Activated CD4-positive, alpha-beta T cell treated with anti-CD3 and anti-CD28 coated beads for 36 hours (primary cell): Measurements from ENCODE around the gene XYLT2. TPM values are rescaled to one million over a fixed set of nuclear protein-coding genes. Genes with fewer than 3 reads are reported as not detected.

Experiments
- ATAC-seq: fragments of 200-7000 bp; cut with Tn5 transposase; one replicate; pipeline ENCODE4 v1.10.0; 2021; ENCODE audit warnings: mild to moderate bottlenecking, moderate library complexity
- CTCF ChIA-PET: fragments of 350-600 bp; sonication (Branson Sonifier 250); formaldehyde crosslinking; loops from one replicate; lab custom pipeline; 2021; ENCODE audit warnings: antibody characterized with exemption; lab: Charles Lee
- POLR2A ChIA-PET: fragments of 350-600 bp; sonication (Branson Sonifier 250); formaldehyde crosslinking; loops from one replicate; lab custom pipeline; 2021; ENCODE audit warnings: antibody characterized with exemption, inconsistent platforms; lab: Charles Lee
- DNase-seq: peaks from one replicate; pipeline ENCODE4 v3.0.0-alpha.2; 2020
- H3K27ac Mint-ChIP-seq: one replicate; pipeline ENCODE4 v1.8.0; 2021; ENCODE audit warnings: mixed read lengths
- H3K27me3 Mint-ChIP-seq: one replicate; pipeline ENCODE4 v1.8.0; 2021; ENCODE audit warnings: mixed read lengths
- H3K36me3 Mint-ChIP-seq: one replicate; pipeline ENCODE4 v1.8.0; 2021; ENCODE audit warnings: low read depth, mixed read lengths
- H3K4me1 Mint-ChIP-seq: one replicate; pipeline ENCODE4 v1.8.0; 2021; ENCODE audit warnings: mixed read lengths
- H3K4me3 Mint-ChIP-seq: one replicate; pipeline ENCODE4 v1.8.0; 2021; ENCODE audit warnings: mild to moderate bottlenecking, moderate library complexity, mixed read lengths
- H3K9me3 Mint-ChIP-seq: one replicate; pipeline ENCODE4 v1.8.0; 2021; ENCODE audit warnings: low read depth, mixed read lengths
- intact Hi-C, 2 experiments: fragments of 100-400 bp; cut with DNase I in 1 of 2; cut with micrococcal nuclease in 1 of 2; formaldehyde crosslinking; loops; one replicate each; pipeline versions ENCODE4 v1.14.2 to v1.15.1; 2022 to 2024; cut with DNase I, micrococcal nuclease
- total RNA-seq, 2 experiments: library from RNA; stranded (reverse); gene quantifications; one replicate each; pipeline ENCODE4 v1.2.3, GENCODE V29; 2021

Gene XYLT2
- total RNA-seq, 2 experiments from 2014 or later = 29.8 to 30.4 TPM

GRCh38 chr17:50356892-50357510 lies 11.1 kb downstream of the XYLT2 start:
- Mint-ChIP-seq H3K9me3 (no peaks in the 10 kb centered on the region), H3K27ac (no peak overlapping the region), H3K27me3 (no peaks in the 10 kb centered on the region), H3K4me1 (peaks cover 3% of the 10 kb centered on the region), H3K36me3 (peaks cover 25% of the 10 kb centered on the region), H3K4me3 (no peak overlapping the region)
- intact Hi-C loops = no loop called here
- ATAC-seq (no peak), DNase-seq (no peak)
- POLR2A ChIA-PET = no interaction called here
- CTCF ChIA-PET = interaction anchor here (0.7 kb wide), 1 partner anchor 58 kb away, joined by 3 read pairs; no protein-coding TSS in a partner anchor

- CTCF ChIA-PET = interaction anchor here (0.6 to 0.7 kb wide), 2 partner anchors 37 to 40 kb away, joined by 3 read pairs; partner anchors contain the start of gene LRRC59
- Mint-ChIP-seq H3K27ac (no peak overlapping the region), H3K9me3 (no peaks in the 10 kb centered on the region), H3K27me3 (no peaks in the 10 kb centered on the region), H3K4me1 (peaks cover 8% of the 10 kb centered on the region), H3K36me3 (peaks cover 23% of the 10 kb centered on the region), H3K4me3 (no peak overlapping the region)
- POLR2A ChIA-PET = no interaction called here
- ATAC-seq (no peak), DNase-seq (no peak)
- intact Hi-C loops = no loop called here
Observed at GRCh38 chr17:50358177-50358576, 12.3 kb downstream of the XYLT2 start.

- Mint-ChIP-seq H3K36me3 (peaks cover 22% of the 10 kb centered on the region), H3K4me3 (no peak overlapping the region), H3K27ac (no peak overlapping the region), H3K4me1 (peaks cover 8% of the 10 kb centered on the region), H3K9me3 (no peaks in the 10 kb centered on the region), H3K27me3 (no peaks in the 10 kb centered on the region)
- ChIA-PET POLR2A (interaction anchor here (0.6 to 1.0 kb wide), 2 partner anchors 9 to 31 kb away, joined by 3 to 12 read pairs; no protein-coding TSS in a partner anchor), CTCF (interaction anchor here (0.6 to 1.4 kb wide), 5 partner anchors 10 to 90 kb away, joined by 3 to 5 read pairs (median 3); no protein-coding TSS in a partner anchor)
- DNase-seq = no peak
- intact Hi-C loops = no loop called here
- no peak for ATAC-seq
Observed at GRCh38 chr17:50359005-50359699, 13.2 kb downstream of the XYLT2 start.

DNA sequence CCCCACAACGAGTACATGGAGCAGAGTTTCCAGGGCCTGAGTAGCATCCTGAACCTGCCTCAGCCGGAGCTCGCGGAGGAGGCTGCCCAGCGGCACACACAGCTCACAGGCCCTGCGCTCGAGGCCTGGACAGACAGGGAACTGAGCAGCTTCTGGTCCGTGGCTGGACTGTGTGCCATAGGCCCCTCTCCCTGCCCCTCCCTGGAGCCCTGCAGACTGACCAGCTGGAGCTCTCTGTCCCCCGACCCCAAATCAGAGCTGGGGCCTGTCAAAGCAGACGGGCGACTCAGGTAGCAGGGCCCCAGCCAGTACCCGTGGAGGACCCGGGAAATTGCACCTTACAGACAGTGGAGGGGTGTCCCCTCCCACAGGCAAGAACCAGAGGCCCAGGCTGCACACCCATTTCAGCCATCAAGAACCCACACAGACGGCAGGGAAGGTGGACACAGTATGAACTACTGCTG lies 14.1 kb downstream of the XYLT2 start:
- peaks cover 21% of the 10 kb centered on the region for H3K36me3 Mint-ChIP-seq
- H3K4me3 Mint-ChIP-seq = no peak overlapping the region
- intact Hi-C loops = loop anchor here in 1 of 2 experiments (5.0 kb wide), 1 partner anchor 37 kb away; the partner anchor contains the start of gene LRRC59
- DNase-seq (no peak), ATAC-seq (no peak)
- ChIA-PET POLR2A (interaction anchor here (0.6 to 1.0 kb wide), 2 partner anchors 9 to 31 kb away, joined by 3 to 12 read pairs; no protein-coding TSS in a partner anchor), CTCF (interaction anchor here (0.6 to 4.6 kb wide), 7 partner anchors 9 to 260 kb away, joined by 3 to 53 read pairs (median 3); partner anchors contain the start of gene LRRC59)
- peaks cover 8% of the 10 kb centered on the region for H3K4me1 Mint-ChIP-seq
- H3K27me3 Mint-ChIP-seq = no peaks in the 10 kb centered on the region
- no peaks in the 10 kb centered on the region for H3K9me3 Mint-ChIP-seq
- H3K27ac Mint-ChIP-seq = no peak overlapping the region

DNA sequence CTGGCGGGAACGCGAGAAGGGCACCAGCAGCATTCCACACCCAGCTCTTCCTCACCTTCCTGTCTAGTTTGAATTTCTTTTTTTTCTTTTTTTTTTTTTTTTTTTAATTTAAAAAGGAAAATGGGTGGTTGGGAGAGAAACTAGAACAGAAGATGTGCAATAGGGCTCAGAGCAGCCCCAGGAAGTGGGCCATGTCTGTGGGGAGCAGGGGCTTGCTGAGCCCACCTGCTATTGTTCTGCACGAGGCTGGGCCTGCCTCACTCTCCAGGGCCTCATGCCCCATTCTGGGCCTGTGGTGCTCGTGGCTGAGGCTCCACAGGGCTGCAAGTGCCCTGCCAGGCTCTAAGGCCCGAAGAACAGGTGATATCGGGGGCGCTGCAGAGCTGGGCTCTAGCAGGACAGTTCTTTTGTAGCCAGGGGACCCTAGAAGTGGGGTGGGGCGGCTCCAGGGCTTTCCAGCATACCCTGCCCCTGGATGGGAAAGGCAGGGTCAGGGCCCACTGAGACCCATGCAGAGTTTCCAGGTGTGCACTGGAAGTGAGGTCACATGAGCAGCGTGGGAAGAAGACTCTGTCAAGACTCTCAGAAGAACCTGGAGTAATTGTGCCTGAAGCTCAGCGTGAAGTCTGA lies 14.7 kb downstream of the XYLT2 start:
- ChIA-PET CTCF (interaction anchor here (0.6 to 4.6 kb wide), 15 partner anchors 11 to 260 kb away, joined by 3 to 53 read pairs (median 6); partner anchors contain the start of genes ACSF2, EME1, LRRC59 and MRPL27), POLR2A (no interaction called here)
- ATAC-seq = no peak
- H3K4me1 Mint-ChIP-seq = peaks cover 8% of the 10 kb centered on the region
- H3K4me3 Mint-ChIP-seq = no peak overlapping the region
- peaks cover 18% of the 10 kb centered on the region for H3K36me3 Mint-ChIP-seq
- H3K27me3 Mint-ChIP-seq = no peaks in the 10 kb centered on the region
- no peaks in the 10 kb centered on the region for H3K9me3 Mint-ChIP-seq
- DNase-seq = no peak
- no peak overlapping the region for H3K27ac Mint-ChIP-seq
- intact Hi-C loops = loop anchor here in 1 of 2 experiments (5.0 kb wide), 1 partner anchor 37 kb away; the partner anchor contains the start of gene LRRC59

DNA sequence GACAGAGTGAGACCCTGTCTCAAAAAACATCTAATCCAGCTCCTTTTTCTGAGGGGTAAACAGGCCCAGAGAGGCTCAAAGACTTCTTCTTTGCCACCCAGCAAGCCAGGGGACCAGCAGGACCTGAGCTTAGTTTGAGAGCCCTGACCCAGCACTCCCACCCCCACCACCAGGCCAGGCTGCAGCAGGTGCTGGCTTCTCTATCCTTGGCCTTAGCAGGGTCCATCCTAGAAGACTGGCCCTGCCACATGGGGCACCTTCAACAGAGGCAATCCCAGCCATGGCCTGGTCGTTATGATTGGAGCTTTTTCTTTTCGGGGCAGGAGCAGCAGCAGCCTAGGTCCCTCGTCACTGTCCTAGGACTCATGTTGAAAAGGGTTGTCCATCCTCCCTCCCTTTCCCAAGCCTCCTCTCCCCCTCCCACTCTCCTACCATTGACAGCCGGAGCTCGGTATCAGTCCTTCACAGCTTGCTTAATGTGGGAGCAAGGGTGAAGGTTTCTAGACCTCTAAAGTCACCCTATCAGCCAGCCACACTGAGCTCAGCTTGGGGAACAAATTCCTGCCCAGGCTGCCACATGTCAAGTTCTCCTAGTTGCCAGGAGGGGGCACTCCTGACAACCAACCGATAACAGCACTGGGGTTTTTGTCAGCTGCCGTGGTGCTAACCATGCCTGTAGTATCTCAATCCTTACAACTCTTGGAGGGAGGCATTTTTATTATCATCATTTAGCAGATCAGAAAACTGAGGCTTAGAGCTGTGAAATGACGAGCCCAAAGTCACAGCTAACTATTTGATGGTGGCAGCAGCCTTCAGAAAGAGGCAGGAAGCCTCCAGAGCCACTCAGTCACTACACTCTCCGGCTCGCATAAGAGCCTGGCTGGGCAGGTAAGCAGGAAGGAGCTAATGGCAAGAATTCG lies 15.9 kb downstream of the XYLT2 start:
- H3K36me3 Mint-ChIP-seq = peaks cover 15% of the 10 kb centered on the region

DNA sequence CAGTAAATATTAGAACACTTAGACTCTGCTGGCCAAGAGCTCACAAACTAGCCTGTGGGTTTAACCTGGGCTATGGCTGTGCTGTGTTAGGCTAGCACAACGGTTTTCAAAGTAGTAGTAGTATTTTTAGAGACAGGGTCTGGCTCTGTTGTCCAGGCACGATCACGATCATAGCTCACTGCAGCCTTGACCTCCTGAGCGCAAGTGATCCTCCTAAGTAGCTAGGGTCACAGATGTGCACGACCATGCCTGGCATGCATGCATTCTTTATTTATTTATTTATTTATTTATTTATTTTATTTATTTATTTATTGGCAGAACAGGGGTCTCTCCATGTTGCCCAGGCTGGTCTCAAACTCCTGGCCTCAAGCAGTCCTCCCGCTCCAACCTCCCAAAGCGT lies 16.7 kb downstream of the XYLT2 start:
- Mint-ChIP-seq H3K9me3 (no peaks in the 10 kb centered on the region), H3K4me1 (peaks cover 8% of the 10 kb centered on the region), H3K27ac (no peak overlapping the region), H3K27me3 (no peaks in the 10 kb centered on the region), H3K4me3 (no peak overlapping the region), H3K36me3 (peaks cover 16% of the 10 kb centered on the region)
- CTCF ChIA-PET = interaction anchor here (0.6 to 4.6 kb wide), 35 partner anchors 9 to 312 kb away, joined by 3 to 53 read pairs (median 4); partner anchors contain the start of genes ACSF2, EME1, LRRC59 and MRPL27
- DNase-seq (no peak), ATAC-seq (no peak)
- POLR2A ChIA-PET = interaction anchor here (0.8 to 0.9 kb wide), 3 partner anchors 32 to 343 kb away, joined by 5 to 13 read pairs (median 10); partner anchors contain the start of gene LRRC59
- intact Hi-C loops = loop anchor here (1.0 to 5.0 kb wide), 3 partner anchors 35 to 116 kb away; partner anchors contain the start of genes LRRC59 (in 2 of the 2) and RSAD1 (in 1 of the 2)

More for the DNA sequence above, 15.9 kb downstream of the XYLT2 start:
- Mint-ChIP-seq H3K9me3 (no peaks in the 10 kb centered on the region), H3K4me3 (no peak overlapping the region), H3K27ac (peak overlapping the region; percentile 80), H3K27me3 (no peaks in the 10 kb centered on the region), H3K4me1 (peaks cover 8% of the 10 kb centered on the region)
- ChIA-PET POLR2A (interaction anchor here (0.9 to 1.0 kb wide), 2 partner anchors 35 to 36 kb away, joined by 3 to 5 read pairs; partner anchors contain the start of gene LRRC59), CTCF (interaction anchor here (0.6 to 4.6 kb wide), 42 partner anchors 8 to 313 kb away, joined by 3 to 53 read pairs (median 4); partner anchors contain the start of genes ACSF2, EME1, LRRC59 and MRPL27)
- intact Hi-C loops = loop anchor here (1.0 to 5.0 kb wide), 3 partner anchors 35 to 116 kb away; partner anchors contain the start of genes LRRC59 (in 2 of the 2) and RSAD1 (in 1 of the 2)
- DNase-seq = peak; percentile 76
- peak; percentile 95 for ATAC-seq

DNA sequence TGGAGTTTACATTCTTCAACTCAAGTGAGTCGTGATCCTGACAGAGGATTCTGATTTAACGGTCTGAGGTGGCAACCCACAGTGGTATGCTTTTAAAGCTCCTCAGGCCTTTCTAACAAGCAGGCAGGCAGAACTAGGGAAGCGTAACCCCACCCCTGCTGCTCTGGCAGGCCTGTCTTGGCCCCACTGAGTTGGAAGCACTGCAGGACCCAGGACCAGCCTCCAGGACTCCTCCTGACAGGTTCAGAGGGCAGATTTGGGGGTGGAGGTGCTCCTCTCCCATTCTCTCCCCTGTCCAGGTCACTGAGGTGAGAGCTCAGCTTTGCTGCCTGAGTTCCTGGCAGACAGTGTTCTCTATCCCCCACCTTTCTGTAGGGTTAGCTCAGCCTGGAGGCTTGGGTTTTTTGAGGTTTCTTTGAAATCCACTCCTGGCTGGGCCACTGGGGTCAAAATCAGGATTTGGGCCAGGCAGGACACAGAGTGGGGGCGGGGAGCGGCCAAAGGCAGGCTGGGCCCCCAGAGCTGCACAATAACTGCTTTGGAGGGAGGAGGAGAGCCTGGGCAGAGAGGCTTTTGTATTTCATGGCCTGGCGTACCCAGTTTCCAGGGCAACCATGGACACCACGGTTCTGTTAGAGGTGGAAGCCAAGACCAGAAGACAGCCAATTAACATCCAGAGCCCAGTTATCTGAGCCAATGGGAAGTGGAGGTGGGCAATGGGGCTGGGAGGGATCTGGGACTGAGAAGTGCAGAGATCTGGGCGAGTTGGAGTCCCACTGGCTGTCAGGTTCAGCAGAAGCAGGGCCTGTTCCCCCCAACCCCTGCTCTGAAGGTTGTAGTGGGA lies 17.5 kb downstream of the XYLT2 start:
- no peak overlapping the region for H3K27ac Mint-ChIP-seq
- H3K36me3 Mint-ChIP-seq = peaks cover 18% of the 10 kb centered on the region
- no peak for DNase-seq
- intact Hi-C loops = loop anchor here in 1 of 2 experiments (5.0 kb wide), 1 partner anchor 34 kb away; the partner anchor contains the start of gene LRRC59
- ChIA-PET CTCF (interaction anchor here (1.3 to 4.6 kb wide), 7 partner anchors 9 to 116 kb away, joined by 4 to 53 read pairs (median 13); partner anchors contain the start of genes EME1, LRRC59 and MRPL27), POLR2A (interaction anchor here (0.8 kb wide), 2 partner anchors 31 to 342 kb away, joined by 10 to 13 read pairs; no protein-coding TSS in a partner anchor)
- H3K4me3 Mint-ChIP-seq = no peak overlapping the region
- peaks cover 8% of the 10 kb centered on the region for H3K4me1 Mint-ChIP-seq
- no peaks in the 10 kb centered on the region for H3K9me3 Mint-ChIP-seq
- no peak for ATAC-seq
- no peaks in the 10 kb centered on the region for H3K27me3 Mint-ChIP-seq

GRCh38 chr17:50364061-50364458 lies 18.1 kb downstream of the XYLT2 start:
- peaks cover 18% of the 10 kb centered on the region for H3K36me3 Mint-ChIP-seq
- POLR2A ChIA-PET = no interaction called here
- H3K27me3 Mint-ChIP-seq = no peaks in the 10 kb centered on the region
- H3K4me3 Mint-ChIP-seq = no peak overlapping the region
- DNase-seq (no peak), ATAC-seq (no peak)
- H3K4me1 Mint-ChIP-seq = peaks cover 8% of the 10 kb centered on the region
- H3K27ac Mint-ChIP-seq = no peak overlapping the region
- H3K9me3 Mint-ChIP-seq = no peaks in the 10 kb centered on the region
- intact Hi-C loops = loop anchor here in 1 of 2 experiments (5.0 kb wide), 1 partner anchor 33 kb away; the partner anchor contains the start of gene LRRC59
- CTCF ChIA-PET = interaction anchor here (4.6 kb wide), 1 partner anchor 33 kb away, joined by 53 read pairs; the partner anchor contains the start of gene LRRC59
